Stimulated activated naive B cell treated with anti-CD40 and anti-IgM and Interleukin-4, amounts not matched to agents 10 μg/mL and 1 μg/mL and 100 μg/mL, for 72 hours (primary cell): ENCODE data around the gene NFASC.

ENCODE experiments used
- ATAC-seq, 2 donors: fragments of 150-1000 bp; cut with Tn5 transposase; replicated peaks; 2 replicates each; pipeline ENCODE4 v1.10.0; 2021; ENCODE audit warnings: moderate library complexity in 1 of 2
- DNase-seq: peaks from one replicate; pipeline ENCODE4 v3.0.0; 2021
- H3K27ac Mint-ChIP-seq: one replicate; pipeline ENCODE4 v1.8.0; 2022; ENCODE audit warnings: mild to moderate bottlenecking, mixed read lengths
- H3K27me3 Mint-ChIP-seq, 2 donors: one replicate each; pipeline ENCODE4 v1.8.0; 2022; ENCODE audit warnings: mixed read lengths in 2 of 2
- H3K36me3 Mint-ChIP-seq, 2 donors: one replicate each; pipeline ENCODE4 v1.8.0; 2022; ENCODE audit warnings: mixed read lengths in 2 of 2, mild to moderate bottlenecking in 1 of 2
- H3K4me1 Mint-ChIP-seq, 2 donors: one replicate each; pipeline ENCODE4 v1.8.0; 2022; ENCODE audit warnings: mixed read lengths in 2 of 2, mild to moderate bottlenecking in 1 of 2
- H3K4me3 Mint-ChIP-seq, 2 donors: one replicate each; pipeline ENCODE4 v1.8.0; 2022; ENCODE audit warnings: mild to moderate bottlenecking in 2 of 2, mixed read lengths in 2 of 2, moderate library complexity in 1 of 2
- H3K9me3 Mint-ChIP-seq, 2 donors: one replicate each; pipeline ENCODE4 v1.8.0; 2022; ENCODE audit warnings: mixed read lengths in 2 of 2, mild to moderate bottlenecking in 1 of 2

NFASC gene

GRCh38 chr1:204932573-204932909 lies 61.9 kb downstream of the NFASC start:
- Mint-ChIP-seq H3K4me1 (no peaks in the 10 kb centered on the region), H3K27ac (no peak overlapping the region), H3K4me3 (no peak overlapping the region), H3K36me3 (no peaks in the 10 kb centered on the region), H3K9me3 (no peaks in the 10 kb centered on the region), H3K27me3 (peaks cover 11 to 14% of the 10 kb centered on the region in 2 donors)
- ATAC-seq (no peak), DNase-seq (no peak)

GRCh38 chr1:204935155-204935554 lies 64.5 kb downstream of the NFASC start:
- Mint-ChIP-seq H3K4me1 (no peaks in the 10 kb centered on the region), H3K27me3 (peaks cover 7 to 9% of the 10 kb centered on the region in 2 donors), H3K36me3 (no peaks in the 10 kb centered on the region), H3K4me3 (no peak overlapping the region), H3K27ac (no peak overlapping the region), H3K9me3 (no peaks in the 10 kb centered on the region)
- DNase-seq (no peak), ATAC-seq (no peak)

GRCh38 chr1:204936765-204937164 lies 66.1 kb downstream of the NFASC start:
- H3K27ac Mint-ChIP-seq, result no peak overlapping the region
- DNase-seq (no peak), ATAC-seq (no peak)
- H3K4me1 Mint-ChIP-seq, result no peaks in the 10 kb centered on the region
- peaks cover 7 to 9% of the 10 kb centered on the region in 2 donors for H3K27me3 Mint-ChIP-seq
- no peak overlapping the region for H3K4me3 Mint-ChIP-seq
- no peaks in the 10 kb centered on the region for H3K36me3 Mint-ChIP-seq
- no peaks in the 10 kb centered on the region for H3K9me3 Mint-ChIP-seq

- no peak overlapping the region for H3K27ac Mint-ChIP-seq
- ATAC-seq (no peak), DNase-seq (no peak)
- H3K9me3 Mint-ChIP-seq, result no peaks in the 10 kb centered on the region
- H3K4me1 Mint-ChIP-seq, result no peaks in the 10 kb centered on the region
- no peaks in the 10 kb centered on the region for H3K36me3 Mint-ChIP-seq
- H3K4me3 Mint-ChIP-seq, result no peak overlapping the region
- peaks cover 7 to 9% of the 10 kb centered on the region in 2 donors for H3K27me3 Mint-ChIP-seq
Observed at GRCh38 chr1:204937901-204938300, 67.2 kb downstream of the NFASC start.

- no peak overlapping the region for H3K4me3 Mint-ChIP-seq
- H3K4me1 Mint-ChIP-seq, result no peaks in the 10 kb centered on the region
- no peak overlapping the region for H3K27ac Mint-ChIP-seq
- ATAC-seq (no peak), DNase-seq (no peak)
- no peaks in the 10 kb centered on the region for H3K9me3 Mint-ChIP-seq
- H3K36me3 Mint-ChIP-seq, result no peaks in the 10 kb centered on the region
- peaks cover 7 to 13% of the 10 kb centered on the region in 2 donors for H3K27me3 Mint-ChIP-seq
Observed at GRCh38 chr1:204940591-204940990, 69.9 kb downstream of the NFASC start.

- Mint-ChIP-seq H3K4me1 (no peaks in the 10 kb centered on the region), H3K36me3 (no peaks in the 10 kb centered on the region), H3K27me3 (peaks cover 12 to 13% of the 10 kb centered on the region in 2 donors), H3K9me3 (no peaks in the 10 kb centered on the region), H3K27ac (no peak overlapping the region), H3K4me3 (no peak overlapping the region)
- DNase-seq, result peak; percentile 39
- ATAC-seq, result peak; percentile 79 to 89
Observed at GRCh38 chr1:204941421-204942338, 71.0 kb downstream of the NFASC start.

GRCh38 chr1:204943495-204943894 lies 72.8 kb downstream of the NFASC start:
- H3K4me1 Mint-ChIP-seq, result no peaks in the 10 kb centered on the region

GRCh38 chr1:204944662-204945061 lies 74.0 kb downstream of the NFASC start:
- Mint-ChIP-seq H3K27ac (no peak overlapping the region), H3K4me1 (no peaks in the 10 kb centered on the region), H3K9me3 (no peaks in the 10 kb centered on the region), H3K4me3 (no peak overlapping the region), H3K36me3 (no peaks in the 10 kb centered on the region), H3K27me3 (peaks cover 6 to 9% of the 10 kb centered on the region in 2 donors)
- no peak for DNase-seq
- ATAC-seq, result no peak

More at GRCh38 chr1:204943495-204943894, 72.8 kb downstream of the NFASC start:
- Mint-ChIP-seq H3K9me3 (no peaks in the 10 kb centered on the region), H3K27ac (no peak overlapping the region), H3K27me3 (peaks cover 6 to 9% of the 10 kb centered on the region in 2 donors), H3K4me3 (no peak overlapping the region), H3K36me3 (no peaks in the 10 kb centered on the region)
- DNase-seq, result no peak
- ATAC-seq, result no peak

GRCh38 chr1:204945565-204945977 lies 74.9 kb downstream of the NFASC start:
- Mint-ChIP-seq H3K4me1 (peaks cover 4 to 5% of the 10 kb centered on the region in 2 donors), H3K36me3 (no peaks in the 10 kb centered on the region), H3K9me3 (no peaks in the 10 kb centered on the region), H3K27ac (no peak overlapping the region), H3K27me3 (peaks cover 9 to 11% of the 10 kb centered on the region in 2 donors), H3K4me3 (no peak overlapping the region)
- ATAC-seq (peak in 1 of 2 donors; percentile 22), DNase-seq (no peak)

- peaks cover 9 to 11% of the 10 kb centered on the region in 2 donors for H3K27me3 Mint-ChIP-seq
- no peaks in the 10 kb centered on the region for H3K9me3 Mint-ChIP-seq
- DNase-seq, result no peak
- no peaks in the 10 kb centered on the region for H3K36me3 Mint-ChIP-seq
- H3K27ac Mint-ChIP-seq, result no peak overlapping the region
- H3K4me3 Mint-ChIP-seq, result no peak overlapping the region
- peaks cover 4 to 5% of the 10 kb centered on the region in 2 donors for H3K4me1 Mint-ChIP-seq
- no peak for ATAC-seq
Observed at GRCh38 chr1:204946640-204947039, 76.0 kb downstream of the NFASC start.

- H3K9me3 Mint-ChIP-seq, result no peaks in the 10 kb centered on the region
- H3K27me3 Mint-ChIP-seq, result peaks cover 11 to 13% of the 10 kb centered on the region in 2 donors
- H3K4me1 Mint-ChIP-seq, result peaks cover 4 to 5% of the 10 kb centered on the region in 2 donors
- DNase-seq (no peak), ATAC-seq (no peak)
- H3K4me3 Mint-ChIP-seq, result no peak overlapping the region
- no peaks in the 10 kb centered on the region for H3K36me3 Mint-ChIP-seq
- no peak overlapping the region for H3K27ac Mint-ChIP-seq
Observed at GRCh38 chr1:204947338-204947737, 76.7 kb downstream of the NFASC start.

GRCh38 chr1:204947747-204948146 lies 77.1 kb downstream of the NFASC start:
- no peak for ATAC-seq
- Mint-ChIP-seq H3K27ac (no peak overlapping the region), H3K9me3 (no peaks in the 10 kb centered on the region), H3K27me3 (peaks cover 11 to 13% of the 10 kb centered on the region in 2 donors), H3K4me3 (no peak overlapping the region), H3K36me3 (no peaks in the 10 kb centered on the region), H3K4me1 (peaks cover 4 to 5% of the 10 kb centered on the region in 2 donors)
- no peak for DNase-seq

GRCh38 chr1:204950353-204951001 lies 79.8 kb downstream of the NFASC start:
- Mint-ChIP-seq H3K9me3 (no peaks in the 10 kb centered on the region), H3K4me3 (no peak overlapping the region), H3K27ac (peak overlapping the region; percentile 56), H3K36me3 (no peaks in the 10 kb centered on the region), H3K4me1 (peaks cover 4 to 5% of the 10 kb centered on the region in 2 donors), H3K27me3 (peaks cover 14 to 27% of the 10 kb centered on the region in 2 donors)
- DNase-seq, result no peak
- ATAC-seq, result peak in 1 of 2 donors; percentile 56

GRCh38 chr1:204958317-204959307 lies 88.0 kb downstream of the NFASC start:
- DNase-seq, result no peak
- no peaks in the 10 kb centered on the region for H3K9me3 Mint-ChIP-seq
- ATAC-seq, result no peak
- peaks cover 25 to 33% of the 10 kb centered on the region in 2 donors for H3K4me1 Mint-ChIP-seq
- H3K27me3 Mint-ChIP-seq, result peaks cover 33 to 46% of the 10 kb centered on the region in 2 donors
- H3K27ac Mint-ChIP-seq, result no peak overlapping the region
- H3K4me3 Mint-ChIP-seq, result no peak overlapping the region
- H3K36me3 Mint-ChIP-seq, result no peaks in the 10 kb centered on the region
